ENCODE results near the gene ABCD3.

DNA sequence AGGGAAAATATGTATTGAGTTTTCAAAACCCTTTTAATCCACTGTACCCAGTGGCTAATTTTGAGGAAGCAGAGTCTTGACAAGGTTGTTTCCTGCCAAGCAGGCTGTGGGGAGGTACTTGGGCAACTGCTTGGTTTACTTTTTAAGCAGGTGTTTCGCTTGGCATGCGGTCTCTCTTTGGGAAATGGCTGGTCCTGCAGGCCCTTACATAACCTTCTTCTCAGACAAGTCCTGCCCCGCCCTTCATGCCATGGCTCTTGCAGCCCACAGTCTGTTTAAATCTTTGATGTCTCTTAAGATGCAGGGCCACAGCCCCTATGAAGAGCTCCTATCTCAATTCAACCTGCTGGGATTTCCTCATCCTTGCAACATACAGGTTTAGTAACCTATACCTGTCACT is 36.0 kb upstream of the ABCD3 start:
- TF ChIP-seq CTCF (IDR thresholded peaks at IDR 0.05) (no peak), POLR2A (IDR thresholded peaks at IDR 0.05) (no peak)
